Trophoblast cell (in vitro differentiated cells and primary cell): Measurements from ENCODE around the gene RNF166.

ENCODE experiments used
- DNase-seq, 2 donors: peaks; one replicate each; pipeline ENCODE4 v3.0.0-alpha.2; 2016
- H2AFZ ChIP-seq: 2 replicates; pipeline ENCODE4 v1.6.1; 2013; ENCODE audit warnings: low read length, moderate library complexity, mild to moderate bottlenecking; ENCODE audit not compliant: insufficient read depth, poor library complexity
- H2AK5ac ChIP-seq: 2 replicates; pipeline ENCODE4 v1.6.1; 2013; ENCODE audit warnings: mild to moderate bottlenecking, low read length
- H2BK120ac ChIP-seq: 2 replicates; pipeline ENCODE4 v1.6.1; 2013; ENCODE audit warnings: low read length, mild to moderate bottlenecking, moderate library complexity; ENCODE audit not compliant: insufficient read depth, poor library complexity
- H2BK12ac ChIP-seq: 2 replicates; pipeline ENCODE4 v1.6.1; 2013; ENCODE audit warnings: mild to moderate bottlenecking, low read length, moderate library complexity
- H2BK5ac ChIP-seq: 2 replicates; pipeline ENCODE4 v1.6.1; 2013; ENCODE audit warnings: low read length, low read depth, moderate library complexity, mild to moderate bottlenecking; ENCODE audit not compliant: poor library complexity
- H3K14ac ChIP-seq: 2 replicates; pipeline ENCODE4 v1.6.1; 2013; ENCODE audit warnings: mild to moderate bottlenecking, low read length
- H3K18ac ChIP-seq: 2 replicates; pipeline ENCODE4 v1.6.1; 2013; ENCODE audit warnings: mild to moderate bottlenecking, low read length
- H3K23ac ChIP-seq: 2 replicates; pipeline ENCODE4 v1.6.1; 2013; ENCODE audit warnings: low read length
- H3K27ac ChIP-seq: 2 replicates; pipeline ENCODE4 v1.5.1; 2013; ENCODE audit warnings: low read depth, mild to moderate bottlenecking, inconsistent platforms, low read length, moderate library complexity
- H3K27me3 ChIP-seq: 2 replicates; pipeline ENCODE4 v1.6.1; 2013; ENCODE audit warnings: inconsistent platforms, mild to moderate bottlenecking, low read length, moderate library complexity; ENCODE audit not compliant: insufficient read depth
- H3K36me3 ChIP-seq, 2 experiments: 1 replicate in 1 of 2; 2 replicates in 1 of 2; pipeline ENCODE4 v1.6.1; 2013; ENCODE audit warnings: low read length in 2 of 2, mild to moderate bottlenecking in 2 of 2, moderate library complexity in 1 of 2; ENCODE audit not compliant: insufficient read depth in 2 of 2, control insufficient read depth in 1 of 2
- H3K4ac ChIP-seq: 2 replicates; pipeline ENCODE4 v1.6.1; 2013; ENCODE audit warnings: low read depth, mild to moderate bottlenecking, low read length, moderate library complexity
- H3K4me1 ChIP-seq, 2 experiments: 1 replicate in 1 of 2; 2 replicates in 1 of 2; pipeline ENCODE4 v1.6.1; 2013; ENCODE audit warnings: low read length in 2 of 2, mild to moderate bottlenecking in 2 of 2, moderate library complexity in 1 of 2; ENCODE audit not compliant: insufficient read depth in 2 of 2, control insufficient read depth in 1 of 2
- H3K4me2 ChIP-seq: 2 replicates; pipeline ENCODE4 v1.6.1; 2013; ENCODE audit warnings: inconsistent platforms, mild to moderate bottlenecking, low read length, moderate library complexity
- H3K4me3 ChIP-seq: 2 replicates; pipeline ENCODE4 v1.5.1; 2013; ENCODE audit warnings: mild to moderate bottlenecking, low read depth, low read length, inconsistent platforms
- H3K79me1 ChIP-seq: one replicate; pipeline ENCODE4 v1.6.1; 2013; ENCODE audit warnings: low read length
- H3K79me2 ChIP-seq: 2 replicates; pipeline ENCODE4 v1.6.1; 2013; ENCODE audit warnings: low read length, mild to moderate bottlenecking; ENCODE audit not compliant: control insufficient read depth, insufficient read depth, poor library complexity
- H3K9ac ChIP-seq: 2 replicates; pipeline ENCODE4 v1.6.1; 2013; ENCODE audit warnings: mild to moderate bottlenecking, low read length
- H3K9me3 ChIP-seq: 2 replicates; pipeline ENCODE4 v1.6.1; 2013; ENCODE audit warnings: low read depth, mild to moderate bottlenecking, control low read depth, inconsistent platforms, low read length; ENCODE audit not compliant: insufficient read depth
- H4K12ac ChIP-seq: 2 replicates; pipeline ENCODE4 v1.6.1; 2013; ENCODE audit warnings: low read depth, mild to moderate bottlenecking, low read length, moderate library complexity
- H4K8ac ChIP-seq: 2 replicates; pipeline ENCODE4 v1.6.1; 2013; ENCODE audit warnings: low read depth, mild to moderate bottlenecking, low read length, moderate library complexity
- H4K91ac ChIP-seq: one replicate; pipeline ENCODE4 v1.6.1; 2013; ENCODE audit warnings: low read depth, mild to moderate bottlenecking, low read length, moderate library complexity
- WGBS: extraction: QIAGEN DNeasy Blood & Tissue Kit; methylation state at CpG from one replicate; pipeline ENCODE4 v1.1.7; 2013; ENCODE audit warnings: missing lambda C conversion rate; ENCODE audit not compliant: insufficient read length, insufficient coverage; ENCODE audit errors: extremely low coverage; 5-methylcytosine and 5-hydroxymethylcytosine counted together

The RNF166 gene

GRCh38 chr16:88658714-88659113 lies 47.5 kb downstream of the RNF166 start:
- Histone ChIP-seq H3K4me1 (peaks cover 2 to 7% of the 10 kb centered on the region in 2 experiments), H3K4ac (peak overlapping the region; percentile 71), H3K4me3 (no peak overlapping the region), H3K18ac (no peak overlapping the region), H3K27ac (no peak overlapping the region), H2AK5ac (no peak overlapping the region), H3K23ac (no peak overlapping the region), H3K9me3 (peaks cover 7% of the 10 kb centered on the region), H2BK5ac (no peak overlapping the region), H3K14ac (no peak overlapping the region), H2BK12ac (no peak overlapping the region), H4K91ac (no peak overlapping the region), H3K79me2 (peaks cover 25% of the 10 kb centered on the region), H2AFZ (no peak overlapping the region), H3K36me3 (peaks cover 55 to 62% of the 10 kb centered on the region in 2 experiments), H3K4me2 (no peak overlapping the region), H3K9ac (no peak overlapping the region), H4K12ac (no peak overlapping the region), H2BK120ac (no peak overlapping the region), H4K8ac (no peak overlapping the region), H3K27me3 (no peaks in the 10 kb centered on the region), H3K79me1 (peaks cover 14% of the 10 kb centered on the region)
- no CpG with 5 or more reads among the region's 15 CpGs for WGBS
- no peak for DNase-seq

GRCh38 chr16:88657371-88657770 lies 48.8 kb downstream of the RNF166 start:
- Histone ChIP-seq H3K9ac (no peak overlapping the region), H2BK12ac (no peak overlapping the region), H2AK5ac (no peak overlapping the region), H3K79me1 (peaks cover 3% of the 10 kb centered on the region), H3K79me2 (peaks cover 15% of the 10 kb centered on the region), H3K27ac (no peak overlapping the region), H4K8ac (no peak overlapping the region), H3K14ac (no peak overlapping the region), H3K18ac (no peak overlapping the region), H2BK5ac (no peak overlapping the region), H3K23ac (no peak overlapping the region), H3K27me3 (no peaks in the 10 kb centered on the region), H3K4me1 (peaks cover 2 to 7% of the 10 kb centered on the region in 2 experiments), H4K91ac (no peak overlapping the region), H3K4me2 (no peak overlapping the region), H4K12ac (no peak overlapping the region), H3K4me3 (no peak overlapping the region), H3K36me3 (peaks cover 69 to 75% of the 10 kb centered on the region in 2 experiments), H3K9me3 (peaks cover 5% of the 10 kb centered on the region), H2BK120ac (no peak overlapping the region), H2AFZ (no peak overlapping the region), H3K4ac (peak overlapping the region; percentile 15)
- DNase-seq = no peak
- WGBS = no CpG with 5 or more reads among the region's 19 CpGs

- H2BK5ac ChIP-seq = no peak overlapping the region
- H3K27ac ChIP-seq = no peak overlapping the region
- H3K4me3 ChIP-seq = peak overlapping the region; percentile 48
- H3K4me2 ChIP-seq = no peak overlapping the region
- H3K9me3 ChIP-seq = peaks cover 5% of the 10 kb centered on the region
- WGBS = no CpG with 5 or more reads among the region's 25 CpGs
- no peak for DNase-seq
- H3K9ac ChIP-seq = no peak overlapping the region
- no peak overlapping the region for H2AK5ac ChIP-seq
- peaks cover 9% of the 10 kb centered on the region for H3K79me2 ChIP-seq
- H3K18ac ChIP-seq = no peak overlapping the region
- H3K79me1 ChIP-seq = no peaks in the 10 kb centered on the region
- H4K91ac ChIP-seq = no peak overlapping the region
- no peak overlapping the region for H2AFZ ChIP-seq
- H2BK12ac ChIP-seq = no peak overlapping the region
- peaks cover 7 to 9% of the 10 kb centered on the region in 2 experiments for H3K4me1 ChIP-seq
- peaks cover 78 to 82% of the 10 kb centered on the region in 2 experiments for H3K36me3 ChIP-seq
- H3K14ac ChIP-seq = no peak overlapping the region
- H2BK120ac ChIP-seq = no peak overlapping the region
- no peak overlapping the region for H3K4ac ChIP-seq
- H3K27me3 ChIP-seq = no peaks in the 10 kb centered on the region
- no peak overlapping the region for H4K12ac ChIP-seq
- no peak overlapping the region for H4K8ac ChIP-seq
- no peak overlapping the region for H3K23ac ChIP-seq
Observed at GRCh38 chr16:88656291-88656980, 49.8 kb downstream of the RNF166 start.

GRCh38 chr16:88655733-88656281 lies 50.4 kb downstream of the RNF166 start:
- H3K27ac ChIP-seq = no peak overlapping the region
- H3K9me3 ChIP-seq = peaks cover 5% of the 10 kb centered on the region
- no peak overlapping the region for H2AFZ ChIP-seq
- H3K23ac ChIP-seq = no peak overlapping the region
- no peak overlapping the region for H4K8ac ChIP-seq
- no peak for DNase-seq
- no peak overlapping the region for H3K4ac ChIP-seq
- no peak overlapping the region for H3K4me2 ChIP-seq
- no peak overlapping the region for H3K4me3 ChIP-seq
- no peak overlapping the region for H2BK12ac ChIP-seq
- no peak overlapping the region for H3K9ac ChIP-seq
- no peak overlapping the region for H2BK120ac ChIP-seq
- H4K91ac ChIP-seq = no peak overlapping the region
- H3K79me1 ChIP-seq = peaks cover under 1% of the 10 kb centered on the region
- H2AK5ac ChIP-seq = no peak overlapping the region
- H4K12ac ChIP-seq = no peak overlapping the region
- H3K4me1 ChIP-seq = peaks cover 10 to 12% of the 10 kb centered on the region in 2 experiments
- H3K36me3 ChIP-seq = peaks cover 80 to 82% of the 10 kb centered on the region in 2 experiments
- no peak overlapping the region for H2BK5ac ChIP-seq
- peaks cover 9% of the 10 kb centered on the region for H3K79me2 ChIP-seq
- H3K14ac ChIP-seq = no peak overlapping the region
- H3K27me3 ChIP-seq = no peaks in the 10 kb centered on the region
- WGBS = no CpG with 5 or more reads among the region's 29 CpGs
- H3K18ac ChIP-seq = no peak overlapping the region
